Measurements from ENCODE around the gene TTC17. TPM values are rescaled to one million over a fixed set of nuclear protein-coding genes. Genes with fewer than 3 reads are reported as not detected.

TTC17 gene
- total RNA-seq, 1 donor from 2014 or later = 93.7 TPM

- Mint-ChIP-seq H3K27ac (ENCODE audit: unreplicated experiment) (no peak overlapping the region), H3K4me3 (ENCODE audit: unreplicated experiment) (no peak overlapping the region), H3K27me3 (ENCODE audit: unreplicated experiment) (no peaks in the 10 kb centered on the region), H3K9me3 (ENCODE audit: unreplicated experiment) (no peaks in the 10 kb centered on the region), H3K36me3 (ENCODE audit: unreplicated experiment) (peaks cover 21% of the 10 kb centered on the region), H3K4me1 (ENCODE audit: unreplicated experiment) (no peaks in the 10 kb centered on the region)
- TF ChIP-seq, protein P1, sequence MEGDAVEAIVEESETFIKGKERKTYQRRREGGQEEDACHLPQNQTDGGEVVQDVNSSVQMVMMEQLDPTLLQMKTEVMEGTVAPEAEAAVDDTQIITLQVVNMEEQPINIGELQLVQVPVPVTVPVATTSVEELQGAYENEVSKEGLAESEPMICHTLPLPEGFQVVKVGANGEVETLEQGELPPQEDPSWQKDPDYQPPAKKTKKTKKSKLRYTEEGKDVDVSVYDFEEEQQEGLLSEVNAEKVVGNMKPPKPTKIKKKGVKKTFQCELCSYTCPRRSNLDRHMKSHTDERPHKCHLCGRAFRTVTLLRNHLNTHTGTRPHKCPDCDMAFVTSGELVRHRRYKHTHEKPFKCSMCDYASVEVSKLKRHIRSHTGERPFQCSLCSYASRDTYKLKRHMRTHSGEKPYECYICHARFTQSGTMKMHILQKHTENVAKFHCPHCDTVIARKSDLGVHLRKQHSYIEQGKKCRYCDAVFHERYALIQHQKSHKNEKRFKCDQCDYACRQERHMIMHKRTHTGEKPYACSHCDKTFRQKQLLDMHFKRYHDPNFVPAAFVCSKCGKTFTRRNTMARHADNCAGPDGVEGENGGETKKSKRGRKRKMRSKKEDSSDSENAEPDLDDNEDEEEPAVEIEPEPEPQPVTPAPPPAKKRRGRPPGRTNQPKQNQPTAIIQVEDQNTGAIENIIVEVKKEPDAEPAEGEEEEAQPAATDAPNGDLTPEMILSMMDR (IDR thresholded peaks at IDR 0.05) = no peak
- DNase-seq (ENCODE audit: extremely low spot score, unreplicated experiment) = no peak
These were observed 23.9 kb downstream of the TTC17 start for GRCh38 chr11:43382614-43383013.

DNA sequence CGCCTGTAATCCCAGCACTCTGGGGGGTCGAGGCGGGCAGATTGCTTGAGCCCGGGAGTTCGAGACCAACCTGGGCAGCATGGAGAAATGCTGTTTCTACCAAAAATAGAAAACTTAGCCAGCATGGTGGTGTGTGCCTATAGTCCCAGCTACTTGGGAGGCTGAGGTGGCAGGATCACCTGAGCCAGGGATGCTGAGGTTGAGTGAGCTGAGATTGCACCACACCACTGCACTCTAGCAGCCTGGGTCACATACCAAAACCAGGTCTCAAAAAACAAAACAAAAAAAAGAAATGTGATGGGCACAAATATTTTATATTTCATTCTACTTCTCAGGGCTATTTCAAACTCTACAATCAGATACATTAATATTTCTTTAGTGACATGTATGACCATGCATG lies 25.7 kb downstream of the TTC17 start:
- H3K27ac Mint-ChIP-seq (ENCODE audit: unreplicated experiment) = no peak overlapping the region
- no peaks in the 10 kb centered on the region for H3K4me1 Mint-ChIP-seq (ENCODE audit: unreplicated experiment)
- no peaks in the 10 kb centered on the region for H3K27me3 Mint-ChIP-seq (ENCODE audit: unreplicated experiment)
- peaks cover 26% of the 10 kb centered on the region for H3K36me3 Mint-ChIP-seq (ENCODE audit: unreplicated experiment)
- H3K9me3 Mint-ChIP-seq (ENCODE audit: unreplicated experiment) = no peaks in the 10 kb centered on the region
- TF ChIP-seq, protein P1 (IDR thresholded peaks at IDR 0.05) = no peak
- H3K4me3 Mint-ChIP-seq (ENCODE audit: unreplicated experiment) = no peak overlapping the region
- DNase-seq (ENCODE audit: extremely low spot score, unreplicated experiment) = no peak

- Mint-ChIP-seq H3K36me3 (ENCODE audit: unreplicated experiment) (peaks cover 51% of the 10 kb centered on the region), H3K4me1 (ENCODE audit: unreplicated experiment) (no peaks in the 10 kb centered on the region), H3K27ac (ENCODE audit: unreplicated experiment) (no peak overlapping the region)
These were observed 34.0 kb downstream of the TTC17 start for GRCh38 chr11:43392713-43393112.

DNA sequence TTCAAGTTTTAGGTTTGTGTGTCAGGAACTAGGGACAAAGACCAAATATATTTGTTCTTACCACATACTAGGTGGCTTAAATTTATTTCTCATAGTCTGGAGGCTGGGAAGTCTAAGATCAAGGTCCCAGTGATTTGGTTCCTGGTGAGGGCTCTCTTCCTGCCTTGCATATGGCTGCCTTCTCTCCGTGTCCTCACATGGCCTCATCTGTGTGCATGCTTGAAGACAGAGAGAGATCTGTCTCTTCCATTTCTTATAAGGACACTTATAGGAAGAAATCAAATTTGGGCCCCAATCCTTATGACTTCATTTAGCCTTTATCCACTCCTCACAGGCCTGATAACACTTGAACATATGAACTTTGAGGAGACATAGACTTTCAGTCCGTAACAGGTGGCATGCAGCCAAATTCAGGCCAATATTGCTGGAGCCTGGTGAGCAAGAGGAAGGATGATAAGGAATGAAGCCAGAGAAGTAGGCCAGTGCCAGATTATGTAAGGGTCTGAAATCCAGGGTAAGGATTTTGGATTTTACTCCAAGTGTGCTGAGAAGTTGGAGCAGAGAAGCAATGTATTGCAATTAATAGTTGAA lies 35.1 kb downstream of the TTC17 start:
- Mint-ChIP-seq H3K27me3 (ENCODE audit: unreplicated experiment) (no peaks in the 10 kb centered on the region), H3K36me3 (ENCODE audit: unreplicated experiment) (peaks cover 59% of the 10 kb centered on the region), H3K27ac (ENCODE audit: unreplicated experiment) (no peak overlapping the region), H3K9me3 (ENCODE audit: unreplicated experiment) (no peaks in the 10 kb centered on the region), H3K4me3 (ENCODE audit: unreplicated experiment) (no peak overlapping the region), H3K4me1 (ENCODE audit: unreplicated experiment) (no peaks in the 10 kb centered on the region)
- no peak for DNase-seq (ENCODE audit: extremely low spot score, unreplicated experiment)
- TF ChIP-seq, protein P1 (IDR thresholded peaks at IDR 0.05) = no peak

More at GRCh38 chr11:43392713-43393112, 34.0 kb downstream of the TTC17 start:
- TF ChIP-seq, protein P1 (IDR thresholded peaks at IDR 0.05) = no peak
- no peak for DNase-seq (ENCODE audit: extremely low spot score, unreplicated experiment)
- Mint-ChIP-seq H3K4me3 (ENCODE audit: unreplicated experiment) (no peak overlapping the region), H3K27me3 (ENCODE audit: unreplicated experiment) (no peaks in the 10 kb centered on the region), H3K9me3 (ENCODE audit: unreplicated experiment) (no peaks in the 10 kb centered on the region)

- H3K27ac Mint-ChIP-seq (ENCODE audit: unreplicated experiment) = no peak overlapping the region
- H3K4me1 Mint-ChIP-seq (ENCODE audit: unreplicated experiment) = no peaks in the 10 kb centered on the region
- TF ChIP-seq, protein P1 (IDR thresholded peaks at IDR 0.05) = no peak
- peaks cover 62% of the 10 kb centered on the region for H3K36me3 Mint-ChIP-seq (ENCODE audit: unreplicated experiment)
- DNase-seq (ENCODE audit: extremely low spot score, unreplicated experiment) = no peak
- no peak overlapping the region for H3K4me3 Mint-ChIP-seq (ENCODE audit: unreplicated experiment)
- H3K9me3 Mint-ChIP-seq (ENCODE audit: unreplicated experiment) = no peaks in the 10 kb centered on the region
- H3K27me3 Mint-ChIP-seq (ENCODE audit: unreplicated experiment) = no peaks in the 10 kb centered on the region
These were observed 37.9 kb downstream of the TTC17 start for GRCh38 chr11:43396617-43397016.

Measured in osteocyte (in vitro differentiated cells).